Spleen (tissue), 7 donors: ENCODE data around the gene SLC5A12.

ENCODE experiments used
- POLR2A ChIP-seq, 3 donors: fragments of 450-650 bp; IDR thresholded peaks; one replicate each; pipeline ENCODE4 v1.5.1; 2017; ENCODE audit warnings: antibody characterized with exemption in 3 of 3, mild to moderate bottlenecking in 1 of 3
- TF ChIP-seq, protein P1 (sequence below), 11 experiments: fragments of 200-600 bp in 7 of 11; fragments of 450-650 bp in 4 of 11; sonication (generic) in 4 of 11; IDR thresholded peaks in 8 of 11; conservative IDR thresholded peaks in 3 of 11; 1 replicate in 7 of 11; 2 replicates in 4 of 11; pipeline versions ENCODE4 v1.4.0 to v1.8.0; 2016 to 2021; ENCODE audit warnings: antibody characterized with exemption in 11 of 11, inconsistent platforms in 4 of 11, mild to moderate bottlenecking in 1 of 11
- donor health status: DM: no; HTN: no; CAD: no; lungs with moderate emphysema.
- donor health status: DM: no; HTN: no; CAD: no.
- donor health status: DM: no; HTN: no; CAD: no.

DNA sequence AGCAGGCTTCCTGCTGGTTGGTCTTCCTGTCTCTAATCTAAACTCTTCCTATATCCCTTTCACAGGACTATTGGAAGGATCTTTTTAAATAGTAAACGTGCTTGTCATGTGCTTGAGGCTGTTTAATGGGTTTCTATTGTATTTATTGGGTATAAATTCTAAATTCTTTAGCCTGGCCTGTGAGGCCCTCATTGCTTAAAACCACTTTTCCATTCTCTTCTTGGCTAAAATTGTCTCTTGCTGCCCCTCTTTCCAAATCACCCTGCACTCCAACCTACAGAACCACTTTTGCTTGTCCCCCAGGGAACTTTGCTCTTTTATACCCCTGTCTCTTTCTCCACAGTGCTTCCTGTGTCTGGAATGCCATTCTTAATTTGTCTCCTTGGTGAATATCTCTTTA lies 103.4 kb downstream of the SLC5A12 start:
- TF ChIP-seq, protein P1, sequence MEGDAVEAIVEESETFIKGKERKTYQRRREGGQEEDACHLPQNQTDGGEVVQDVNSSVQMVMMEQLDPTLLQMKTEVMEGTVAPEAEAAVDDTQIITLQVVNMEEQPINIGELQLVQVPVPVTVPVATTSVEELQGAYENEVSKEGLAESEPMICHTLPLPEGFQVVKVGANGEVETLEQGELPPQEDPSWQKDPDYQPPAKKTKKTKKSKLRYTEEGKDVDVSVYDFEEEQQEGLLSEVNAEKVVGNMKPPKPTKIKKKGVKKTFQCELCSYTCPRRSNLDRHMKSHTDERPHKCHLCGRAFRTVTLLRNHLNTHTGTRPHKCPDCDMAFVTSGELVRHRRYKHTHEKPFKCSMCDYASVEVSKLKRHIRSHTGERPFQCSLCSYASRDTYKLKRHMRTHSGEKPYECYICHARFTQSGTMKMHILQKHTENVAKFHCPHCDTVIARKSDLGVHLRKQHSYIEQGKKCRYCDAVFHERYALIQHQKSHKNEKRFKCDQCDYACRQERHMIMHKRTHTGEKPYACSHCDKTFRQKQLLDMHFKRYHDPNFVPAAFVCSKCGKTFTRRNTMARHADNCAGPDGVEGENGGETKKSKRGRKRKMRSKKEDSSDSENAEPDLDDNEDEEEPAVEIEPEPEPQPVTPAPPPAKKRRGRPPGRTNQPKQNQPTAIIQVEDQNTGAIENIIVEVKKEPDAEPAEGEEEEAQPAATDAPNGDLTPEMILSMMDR (IDR thresholded peaks at IDR 0.05 in 8 of 11, conservative IDR thresholded peaks at IDR 0.05 in 3 of 11), result no peak
- TF ChIP-seq POLR2A (IDR thresholded peaks at IDR 0.05), result no peak
